Femur (tissue), 1 donor: ENCODE measurements around the gene SPPL3.

Experiments
- DNase-seq: peaks from one replicate; pipeline ENCODE4 v3.0.0-alpha.2; 2017

The SPPL3 gene

GRCh38 chr12:120872487-120872886 lies 31.7 kb downstream of the SPPL3 start:
- no peak for DNase-seq

- DNase-seq = no peak
Observed at GRCh38 chr12:120870415-120870814, 33.7 kb downstream of the SPPL3 start.

GRCh38 chr12:120869376-120869775 lies 34.8 kb downstream of the SPPL3 start:
- DNase-seq = no peak

GRCh38 chr12:120866108-120866507 lies 38.0 kb downstream of the SPPL3 start:
- no peak for DNase-seq

DNA sequence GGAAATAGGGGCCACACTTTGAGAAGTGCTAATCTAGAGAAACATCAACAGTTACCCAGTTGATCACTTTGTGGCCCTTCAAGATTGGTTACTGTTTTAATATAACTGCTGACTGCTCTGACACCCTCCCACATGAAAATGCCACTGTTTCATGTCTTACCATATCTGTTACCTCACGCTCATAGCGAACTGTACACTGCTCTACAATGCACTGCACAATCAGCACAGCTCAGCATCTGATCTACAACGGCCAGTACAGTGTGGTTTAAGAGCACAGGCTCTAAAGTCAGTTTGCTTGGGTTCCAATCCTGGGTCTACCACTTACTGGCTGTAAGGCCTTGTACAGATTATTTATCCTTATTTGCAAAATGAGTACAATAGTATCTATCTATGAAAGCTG lies 39.1 kb downstream of the SPPL3 start:
- DNase-seq = no peak

GRCh38 chr12:120862664-120863063 lies 41.5 kb downstream of the SPPL3 start:
- DNase-seq = no peak

DNA sequence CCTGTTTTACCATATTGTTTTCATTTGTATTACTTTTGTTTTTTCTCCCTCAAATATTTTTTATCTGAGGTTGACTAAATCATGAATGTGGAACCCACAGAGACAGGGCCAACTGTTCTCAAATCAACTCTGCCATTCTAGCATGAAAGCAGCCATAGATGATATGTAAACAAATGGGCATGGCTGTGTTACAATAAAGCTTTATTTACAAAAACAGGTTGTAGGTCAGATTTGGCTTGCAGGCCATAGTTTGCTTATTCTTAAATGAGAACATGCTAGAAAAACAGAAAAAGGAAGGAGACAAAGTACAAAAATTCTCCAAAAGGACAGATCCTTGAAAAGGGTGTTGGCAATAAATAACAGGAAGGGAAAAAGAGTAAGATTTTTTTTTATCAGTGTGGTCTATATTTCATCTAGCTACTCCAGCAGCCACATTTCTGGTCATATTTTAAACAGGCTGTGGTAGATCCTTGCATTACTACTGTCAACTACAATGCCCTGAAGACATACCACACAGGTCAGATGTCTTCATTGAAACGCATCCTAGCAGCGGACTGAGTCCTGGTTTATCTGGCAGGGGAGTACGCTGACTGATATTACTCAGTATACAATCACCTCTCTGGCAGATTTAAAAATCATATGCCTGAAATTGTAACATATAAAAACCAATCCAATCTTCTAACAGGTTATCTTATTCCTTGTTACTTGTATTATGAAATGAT lies 42.9 kb downstream of the SPPL3 start:
- no peak for DNase-seq

- DNase-seq = no peak
Observed at GRCh38 chr12:120858306-120859088, 45.7 kb downstream of the SPPL3 start.

DNA sequence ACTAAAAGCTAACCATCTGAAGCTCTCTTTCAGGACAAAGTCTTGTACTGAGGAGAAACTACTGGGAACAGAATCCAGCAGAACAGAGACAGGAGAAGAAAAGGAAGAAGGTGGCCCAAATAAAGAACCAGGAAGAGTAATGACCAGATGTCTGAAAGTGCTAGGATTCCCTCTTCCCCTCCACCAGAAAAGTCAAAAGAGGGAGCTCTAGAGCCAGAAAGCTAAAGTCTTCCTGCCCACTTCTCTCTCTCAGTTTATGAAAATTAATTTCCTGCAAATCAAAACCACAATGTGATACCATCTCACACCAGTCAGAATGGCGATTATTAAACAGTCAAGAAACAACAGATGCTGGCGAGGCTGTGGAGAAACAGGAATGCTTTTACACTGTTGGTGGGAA lies 47.2 kb downstream of the SPPL3 start:
- DNase-seq = no peak

GRCh38 chr12:120855823-120856588 lies 48.2 kb downstream of the SPPL3 start:
- DNase-seq = no peak

GRCh38 chr12:120854804-120855203 lies 49.4 kb downstream of the SPPL3 start:
- DNase-seq = no peak

- no peak for DNase-seq
Observed at GRCh38 chr12:120853188-120853587, 51.0 kb downstream of the SPPL3 start.

GRCh38 chr12:120851944-120852343 lies 52.2 kb downstream of the SPPL3 start:
- DNase-seq = no peak

- no peak for DNase-seq
Observed at GRCh38 chr12:120851444-120851843, 52.7 kb downstream of the SPPL3 start.

DNA sequence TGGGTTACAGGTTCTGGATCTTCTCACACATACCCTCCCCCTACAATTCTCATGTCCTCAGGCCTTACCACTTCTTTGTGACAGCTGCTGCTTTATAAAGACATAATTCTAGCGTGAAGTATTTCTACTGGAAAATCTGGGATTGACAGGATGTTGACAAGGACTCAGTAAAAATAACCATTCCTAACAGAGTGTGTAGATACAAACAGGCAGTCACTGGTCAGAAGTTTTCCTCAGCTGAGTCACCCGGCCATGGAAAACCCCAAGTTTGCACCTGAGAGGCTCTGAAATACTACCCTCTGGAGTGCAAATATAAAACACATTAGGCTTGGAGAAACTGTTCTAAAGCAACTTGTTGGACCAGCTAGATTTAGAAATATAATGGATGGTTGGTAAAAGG lies 54.4 kb downstream of the SPPL3 start:
- peak; percentile 40 for DNase-seq

GRCh38 chr12:120847814-120848213 lies 56.3 kb downstream of the SPPL3 start:
- no peak for DNase-seq

GRCh38 chr12:120847392-120847791 lies 56.8 kb downstream of the SPPL3 start:
- no peak for DNase-seq

DNA sequence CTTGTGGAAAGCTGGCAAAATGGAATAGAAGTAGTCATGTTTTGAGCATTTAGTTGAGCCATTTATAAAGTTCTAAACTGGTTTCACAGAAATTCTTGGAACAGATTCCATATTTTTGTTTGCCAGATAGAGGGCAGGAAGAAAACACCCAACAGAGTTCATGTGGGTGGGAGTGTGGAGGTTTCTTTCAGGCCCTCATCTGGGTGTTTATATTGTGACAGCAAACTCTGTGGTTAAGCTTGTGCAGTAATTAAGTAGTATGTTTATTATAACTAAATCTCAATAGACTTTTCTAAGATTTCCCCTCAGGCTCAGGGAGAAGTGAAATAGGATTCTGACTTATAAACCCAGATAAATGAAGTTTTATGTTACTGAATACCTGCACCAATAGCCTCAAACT lies 57.4 kb downstream of the SPPL3 start:
- DNase-seq = no peak

DNA sequence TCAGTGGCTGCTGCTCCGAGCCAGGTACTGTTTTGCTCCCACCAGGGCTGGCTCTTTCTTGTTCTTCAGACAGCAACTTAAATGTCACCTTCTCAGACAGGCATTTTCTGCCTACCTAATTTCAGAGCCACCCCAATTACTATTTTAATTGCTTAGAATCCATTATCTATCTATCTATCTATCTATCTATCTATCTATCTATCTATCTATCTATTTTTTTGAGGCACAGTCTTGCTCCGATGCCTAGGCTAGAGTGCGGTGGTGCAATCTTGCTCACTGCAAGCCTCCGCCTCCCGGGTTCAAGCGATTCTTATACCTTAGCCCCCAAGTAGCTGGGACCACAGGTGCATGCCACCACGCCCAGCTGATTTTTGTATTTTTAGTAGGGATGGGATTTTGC lies 58.5 kb downstream of the SPPL3 start:
- no peak for DNase-seq

DNA sequence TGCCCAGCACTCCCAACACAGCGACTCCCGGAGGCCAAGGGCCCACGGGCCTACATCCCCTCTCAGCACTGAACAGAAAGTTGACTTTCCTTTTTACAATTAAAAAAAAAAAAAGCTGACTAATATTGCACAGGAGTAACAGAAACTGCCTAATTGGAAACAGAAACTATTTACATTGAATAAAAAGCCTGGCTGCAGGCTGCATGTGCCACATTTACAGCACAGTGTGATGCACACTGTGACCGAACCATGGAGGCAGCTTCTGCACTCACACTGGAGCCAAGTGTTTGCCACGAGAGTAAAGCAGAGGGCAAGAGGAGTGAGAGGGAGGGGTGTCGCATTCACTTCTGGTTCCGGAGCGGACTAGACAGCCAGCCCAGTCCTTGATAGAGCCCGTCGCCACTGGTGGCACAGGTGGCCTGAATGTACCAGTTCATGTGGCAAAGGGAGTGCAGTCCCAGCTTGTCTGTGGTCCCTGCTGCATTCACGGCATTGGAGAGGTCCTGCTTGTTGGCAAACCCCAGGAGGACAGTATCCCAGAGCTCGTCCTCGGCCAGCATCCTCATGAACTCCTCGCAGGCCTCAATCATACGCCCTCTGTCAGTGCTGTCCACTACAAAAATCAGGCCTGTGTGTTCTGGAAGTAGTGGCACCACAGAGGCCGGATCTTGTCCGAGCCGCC lies 59.2 kb downstream of the SPPL3 start:
- no peak for DNase-seq

DNA sequence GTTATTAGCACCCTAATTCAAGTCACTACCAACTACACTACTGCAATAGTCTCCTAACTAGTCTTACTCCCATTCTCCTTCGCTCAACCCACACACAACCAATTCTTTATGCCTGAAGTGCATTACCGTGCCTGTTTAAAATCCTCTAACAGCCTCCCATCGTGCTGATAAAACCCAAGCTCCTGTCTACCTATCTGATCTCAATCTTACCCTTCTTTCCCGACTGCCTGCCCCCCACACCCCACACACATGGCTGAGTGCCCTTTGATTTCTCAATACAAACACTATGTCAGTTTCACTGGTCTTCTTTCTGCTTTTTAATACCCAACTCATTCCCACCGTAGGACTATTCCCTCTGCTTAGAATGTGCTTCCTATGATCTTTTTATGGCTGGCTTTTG lies 59.9 kb downstream of the SPPL3 start:
- no peak for DNase-seq

GRCh38 chr12:120843472-120843871 lies 60.7 kb downstream of the SPPL3 start:
- DNase-seq = no peak

DNA sequence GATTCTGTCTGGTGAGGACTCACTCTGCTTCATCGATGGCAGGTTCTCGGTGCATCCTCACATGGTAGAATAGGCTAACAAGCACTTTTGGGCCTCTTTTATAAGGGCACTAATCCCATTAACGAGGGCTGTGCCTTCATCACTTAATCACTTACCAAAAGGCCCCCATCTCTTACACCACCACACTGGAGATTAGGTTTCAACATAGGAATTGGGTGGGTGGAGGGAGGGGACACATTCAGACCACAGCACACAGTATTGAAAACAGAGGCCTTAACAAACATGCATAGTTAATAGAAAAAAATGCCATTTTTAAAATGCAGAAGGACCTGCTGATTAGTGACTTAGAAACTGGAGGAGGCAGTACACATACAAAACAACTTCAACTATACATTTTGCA lies 61.6 kb downstream of the SPPL3 start:
- no peak for DNase-seq
